SW480 (cell line): ENCODE data around the gene CDH12.
A peak's percentile ranks its signal among the peaks of the same experiment; 100 is the strongest.
"Not testable (repeated sequence)": the region's sequence is repeated elsewhere in the genome, so short reads cannot be mapped to it uniquely, and the experiment has no call there.

ENCODE experiments used
- DNase-seq: peaks from one replicate; pipeline ENCODE4 v3.0.0-alpha.2; 2016; ENCODE audit warnings: low spot score

The CDH12 gene

GRCh38 chr5:22460189-22460588 lies 393.0 kb downstream of the CDH12 start:
- DNase-seq = no peak

- DNase-seq = no peak
Observed at GRCh38 chr5:22432905-22433304, 420.2 kb downstream of the CDH12 start.

DNA sequence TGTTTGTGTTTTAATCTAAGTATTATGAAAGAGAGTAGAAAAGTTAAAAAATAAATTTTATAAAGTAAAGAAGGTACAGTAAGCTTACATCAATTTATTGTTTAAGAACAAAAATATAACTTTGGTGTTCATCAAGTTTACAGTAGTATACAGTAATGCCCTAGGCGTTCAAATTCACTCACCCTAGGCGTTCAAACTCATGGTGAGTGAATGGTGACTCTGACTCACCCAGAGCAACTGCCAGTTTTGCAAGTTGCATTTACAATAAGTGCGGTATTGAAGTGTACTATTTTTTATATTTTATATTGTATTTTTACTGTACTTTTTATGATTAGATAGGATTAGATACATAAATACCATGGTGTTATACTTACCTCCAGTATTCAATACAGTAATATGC lies 421.3 kb downstream of the CDH12 start:
- DNase-seq = no peak

- no peak for DNase-seq
Observed at GRCh38 chr5:22431406-22431805, 421.7 kb downstream of the CDH12 start.

DNA sequence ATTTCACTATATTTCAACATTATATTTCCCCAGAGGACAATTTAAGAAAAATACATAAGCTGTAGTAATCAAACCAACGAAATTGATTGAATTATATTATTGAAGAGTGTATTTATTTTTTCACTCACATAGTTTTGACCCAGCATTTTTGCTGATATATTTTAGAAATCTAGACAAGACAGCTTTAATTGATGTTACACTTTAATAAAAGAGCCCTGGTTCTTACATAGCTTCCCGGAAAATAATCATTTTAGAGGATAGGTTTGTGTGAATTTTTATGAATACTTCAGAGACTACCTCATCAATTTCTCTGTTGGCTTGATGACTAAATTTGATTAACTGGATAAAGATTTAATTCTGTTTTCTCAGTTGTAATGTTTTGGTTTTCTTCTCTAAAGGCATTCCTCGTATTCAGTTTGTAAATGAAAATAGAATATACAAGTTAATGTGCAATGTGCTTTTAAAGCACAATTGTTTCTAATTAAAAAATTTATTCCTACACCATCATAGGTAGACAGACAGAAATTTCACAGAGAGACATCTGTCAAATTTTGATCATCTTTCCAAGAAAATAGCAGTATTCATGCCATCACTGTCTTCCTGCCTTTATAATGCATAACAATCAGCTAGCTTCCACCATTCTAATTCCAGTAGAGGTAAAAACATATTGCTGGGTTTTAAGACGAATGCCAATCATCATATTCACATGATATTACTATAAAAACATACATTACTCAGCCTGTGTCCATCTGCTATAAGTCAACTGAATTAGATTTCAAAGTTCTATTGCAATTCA lies 441.4 kb downstream of the CDH12 start:
- no peak for DNase-seq

DNA sequence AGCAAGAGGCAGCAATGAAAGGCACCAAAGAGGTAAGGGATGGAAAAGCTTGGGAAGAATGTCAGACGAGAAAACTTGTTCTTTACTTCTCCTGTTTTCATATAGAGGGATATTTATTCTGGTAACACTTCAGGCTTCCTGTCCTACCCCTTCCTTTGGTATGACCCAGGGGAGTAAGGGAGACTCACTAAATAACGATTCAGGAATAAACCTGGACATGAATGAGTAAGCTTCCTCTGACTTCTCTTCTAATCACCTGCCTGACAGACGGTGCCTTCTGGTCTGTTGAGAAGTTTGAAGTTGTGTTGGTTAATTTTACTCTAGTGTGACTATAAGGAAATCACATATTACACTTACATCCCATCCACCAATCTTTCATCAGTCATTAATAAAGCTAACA lies 461.2 kb downstream of the CDH12 start:
- DNase-seq = no peak

DNA sequence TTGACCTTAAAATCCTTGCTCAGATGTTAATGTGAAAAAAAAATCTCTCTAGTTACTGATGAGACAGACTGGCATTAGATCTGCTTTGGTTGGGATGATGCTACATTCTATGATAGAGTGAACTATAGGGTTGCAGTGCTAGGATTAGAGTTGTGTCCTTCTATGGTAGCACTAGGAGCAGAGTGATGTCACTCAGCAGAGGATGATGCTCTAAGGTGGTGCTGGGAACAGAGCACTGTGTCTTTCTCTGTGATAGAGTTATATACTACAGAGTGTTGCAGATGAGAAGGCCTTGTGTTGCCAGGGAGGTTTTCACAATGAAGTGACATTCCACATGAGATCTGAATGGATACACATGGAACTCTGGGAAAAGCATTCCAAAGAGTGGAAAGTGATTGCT lies 462.3 kb downstream of the CDH12 start:
- DNase-seq = no peak

- DNase-seq = no peak
Observed at GRCh38 chr5:22372826-22373660, 480.1 kb downstream of the CDH12 start.

DNA sequence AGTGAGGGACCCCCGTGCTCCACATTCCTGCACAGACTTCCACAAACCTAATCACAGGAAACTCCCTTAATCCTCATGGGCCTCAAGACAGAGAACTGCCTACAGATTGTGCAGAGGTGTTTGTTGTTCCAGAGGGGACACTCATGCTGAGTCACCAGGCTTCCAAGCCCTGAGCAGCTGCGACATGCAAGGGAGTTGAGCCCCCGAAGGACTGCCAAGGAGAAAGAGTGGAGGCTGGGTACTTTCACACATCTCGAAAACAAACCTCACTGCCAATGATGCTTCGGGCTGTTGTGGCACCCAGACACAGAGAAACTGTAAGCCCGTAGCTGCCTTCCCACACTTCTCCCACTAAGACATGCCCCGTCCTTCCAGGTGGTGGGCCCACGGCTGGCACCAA lies 480.8 kb downstream of the CDH12 start:
- no peak for DNase-seq

DNA sequence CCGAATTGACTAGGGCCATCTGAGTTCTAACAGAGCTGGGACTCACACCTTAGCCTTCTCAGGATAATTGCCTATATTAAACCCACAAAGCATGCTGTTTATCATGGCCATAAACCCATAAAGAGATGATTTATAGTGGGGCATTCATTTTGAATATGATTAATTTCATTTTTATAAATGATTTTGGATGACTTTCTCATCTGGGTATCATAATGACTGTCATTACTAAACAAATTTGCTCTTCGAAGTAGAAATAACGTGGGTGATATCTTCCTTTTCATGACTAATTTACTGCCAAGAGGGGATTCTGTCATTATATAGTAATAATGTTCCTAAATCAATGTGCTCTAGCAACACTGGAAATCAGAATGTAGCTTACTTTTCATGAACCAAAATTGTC lies 498.2 kb downstream of the CDH12 start:
- DNase-seq = no peak

DNA sequence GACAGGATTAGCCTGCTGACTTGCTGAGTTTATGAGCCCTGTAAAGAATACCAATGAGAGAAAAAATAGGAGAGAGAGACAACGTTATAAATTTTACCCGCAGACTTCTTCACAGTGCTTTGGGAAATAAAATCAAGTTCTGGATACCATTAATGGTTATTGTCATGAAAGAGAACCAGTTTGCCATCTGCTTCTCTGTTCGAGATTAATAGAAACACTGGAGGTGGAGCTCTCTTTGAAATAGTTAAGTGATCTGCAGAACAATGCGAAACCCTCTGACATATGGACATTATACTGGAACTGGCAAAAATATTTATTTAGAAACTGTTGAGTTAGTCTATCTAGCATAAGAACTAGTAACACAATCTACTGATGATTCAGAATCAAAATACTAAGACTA lies 500.7 kb downstream of the CDH12 start:
- no peak for DNase-seq

- no peak for DNase-seq
Observed at GRCh38 chr5:22351178-22351577, 502.0 kb downstream of the CDH12 start.

DNA sequence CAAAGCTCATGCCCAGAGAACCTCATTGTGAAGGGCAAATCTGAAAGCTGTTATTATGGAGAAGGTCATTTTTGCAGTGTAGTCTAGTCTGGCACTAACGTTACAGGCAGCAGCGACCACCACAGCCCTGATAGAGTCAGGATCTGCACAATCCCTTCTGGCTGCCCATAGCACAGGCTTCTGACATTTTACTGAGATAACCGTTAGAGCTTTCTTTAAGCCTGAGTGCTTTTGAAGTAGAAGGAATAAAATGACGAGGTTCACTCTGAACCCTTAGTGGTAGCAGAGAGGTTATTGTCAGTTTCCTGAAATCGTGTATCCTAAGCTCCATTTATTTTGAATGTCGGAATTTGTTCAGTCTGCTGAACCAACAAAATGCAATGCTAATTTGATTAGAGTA lies 505.1 kb downstream of the CDH12 start:
- no peak for DNase-seq

- DNase-seq = no peak
Observed at GRCh38 chr5:22344000-22344399, 509.1 kb downstream of the CDH12 start.

GRCh38 chr5:22341406-22341805 lies 511.7 kb downstream of the CDH12 start:
- no peak for DNase-seq

GRCh38 chr5:22332949-22333348 lies 520.2 kb downstream of the CDH12 start:
- DNase-seq = not testable (repeated sequence)

GRCh38 chr5:22329683-22330082 lies 523.5 kb downstream of the CDH12 start:
- DNase-seq = no peak

DNA sequence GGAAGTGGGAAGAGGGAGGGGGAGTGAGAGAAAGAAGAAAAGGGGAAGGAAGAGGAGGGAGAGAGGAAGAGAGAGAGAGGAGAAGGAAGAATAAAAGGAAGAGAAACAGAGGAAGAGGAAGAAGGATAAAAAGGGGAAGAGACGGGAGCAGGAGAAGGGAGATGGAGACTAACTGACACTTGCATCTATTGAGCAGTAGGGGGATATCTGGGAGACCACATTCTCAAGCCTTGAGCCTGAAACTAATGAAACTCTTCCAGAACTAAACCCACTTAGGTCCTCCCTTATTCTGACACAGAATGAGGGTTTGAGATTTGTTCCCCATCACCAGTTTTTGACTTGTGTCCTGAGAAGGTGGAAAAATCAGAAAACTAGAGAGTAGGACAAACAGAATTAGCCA lies 533.3 kb downstream of the CDH12 start:
- DNase-seq = no peak

- DNase-seq = no peak
Observed at GRCh38 chr5:22316294-22316693, 536.9 kb downstream of the CDH12 start.

GRCh38 chr5:22315052-22315451 lies 538.1 kb downstream of the CDH12 start:
- DNase-seq = not testable (repeated sequence)

GRCh38 chr5:22314548-22314947 lies 538.6 kb downstream of the CDH12 start:
- DNase-seq = peak; percentile 11

GRCh38 chr5:22306011-22306410 lies 547.1 kb downstream of the CDH12 start:
- DNase-seq = no peak

DNA sequence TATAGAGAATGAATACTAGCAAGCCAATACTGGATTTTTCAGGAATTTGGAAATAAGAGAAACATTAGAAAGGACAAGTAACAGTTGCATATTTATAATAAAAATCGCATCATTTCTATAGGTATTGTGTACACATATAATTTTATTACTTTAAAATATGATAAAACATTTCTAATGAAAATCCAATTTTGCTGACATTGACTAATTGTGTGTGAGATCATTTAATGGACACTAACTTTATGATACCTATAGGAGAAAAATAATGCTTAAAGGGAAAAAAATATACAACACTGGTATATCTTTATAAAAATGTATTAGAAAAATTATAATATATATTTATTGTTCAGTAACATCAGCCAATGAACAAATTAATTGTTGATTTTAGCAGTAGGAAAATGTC lies 557.3 kb downstream of the CDH12 start:
- DNase-seq = no peak
